DMS153 treated with DMSO at 0.1 percent for 48 hours (cell line): ENCODE measurements around the gene RPUSD3.

ENCODE experiments used
- DNase-seq: peaks from one replicate; lab custom pipeline; 2025; ENCODE audit not compliant: unreplicated experiment; lab: John Stamatoyannopoulos, UW

RPUSD3 gene

GRCh38 chr3:9834520-9835380 lies 9.1 kb downstream of the RPUSD3 start:
- no peak for DNase-seq

- no peak for DNase-seq
Measured at GRCh38 chr3:9833078-9833477, 10.7 kb downstream of the RPUSD3 start.

- no peak for DNase-seq
Measured at GRCh38 chr3:9831253-9831652, 12.6 kb downstream of the RPUSD3 start.

GRCh38 chr3:9828801-9829755 lies 14.7 kb downstream of the RPUSD3 start:
- no peak for DNase-seq

- DNase-seq, result no peak
Measured at GRCh38 chr3:9826815-9827573, 16.8 kb downstream of the RPUSD3 start.

- DNase-seq, result no peak
Measured at GRCh38 chr3:9825451-9826040, 18.3 kb downstream of the RPUSD3 start.

GRCh38 chr3:9820946-9821345 lies 22.9 kb downstream of the RPUSD3 start:
- DNase-seq, result no peak

GRCh38 chr3:9820543-9820942 lies 23.3 kb downstream of the RPUSD3 start:
- no peak for DNase-seq

- DNase-seq, result no peak
Measured at GRCh38 chr3:9818666-9819335, 25.0 kb downstream of the RPUSD3 start.

GRCh38 chr3:9817436-9817835 lies 26.4 kb downstream of the RPUSD3 start:
- DNase-seq, result no peak

- DNase-seq, result no peak
Measured at GRCh38 chr3:9815986-9816385, 27.8 kb downstream of the RPUSD3 start.

GRCh38 chr3:9812870-9813483 lies 30.8 kb downstream of the RPUSD3 start:
- no peak for DNase-seq

GRCh38 chr3:9810846-9811245 lies 33.0 kb downstream of the RPUSD3 start:
- no peak for DNase-seq

GRCh38 chr3:9810433-9810770 lies 33.4 kb downstream of the RPUSD3 start:
- DNase-seq, result no peak

- peak; percentile 52 for DNase-seq
Measured at GRCh38 chr3:9809615-9810432, 34.0 kb downstream of the RPUSD3 start, which contains the start of gene TTLL3. Gene TTLL3, plus strand, starts transcription at chr3:9810262. Its CDS starts 400 bp downstream, at chr3:9810662.

- DNase-seq, result no peak
Measured at GRCh38 chr3:9809239-9809614, 34.6 kb downstream of the RPUSD3 start.

GRCh38 chr3:9808345-9809037 lies 35.3 kb downstream of the RPUSD3 start:
- peak; percentile 12 for DNase-seq

- DNase-seq, result no peak
Measured at GRCh38 chr3:9807981-9808344, 35.8 kb downstream of the RPUSD3 start.
